HG03108 (cell line): Measurements from ENCODE around the gene AGAP5.

Source experiments
- ATAC-seq: cut with Tn5 transposase; IDR thresholded peaks from one replicate; pipeline ENCODE4 v1.9.1; 2021; ENCODE audit warnings: moderate library complexity; ENCODE audit not compliant: unreplicated experiment

Gene AGAP5

GRCh38 chr10:73634421-73634820 is 63.5 kb downstream of the AGAP5 start:
- no peak for ATAC-seq

- no peak for ATAC-seq
Observed at GRCh38 chr10:73629165-73629564, 68.7 kb downstream of the AGAP5 start.

GRCh38 chr10:73628405-73628804 is 69.5 kb downstream of the AGAP5 start:
- no peak for ATAC-seq

- no peak for ATAC-seq
Observed at GRCh38 chr10:73627300-73627699, 70.6 kb downstream of the AGAP5 start.

GRCh38 chr10:73625884-73626752 is 71.8 kb downstream of the AGAP5 start:
- ATAC-seq: peak; percentile 97

- ATAC-seq: peak; percentile 23
Observed at GRCh38 chr10:73625004-73625883, 72.7 kb downstream of the AGAP5 start.
